Measurements from ENCODE around the gene SLC12A8.

DNA sequence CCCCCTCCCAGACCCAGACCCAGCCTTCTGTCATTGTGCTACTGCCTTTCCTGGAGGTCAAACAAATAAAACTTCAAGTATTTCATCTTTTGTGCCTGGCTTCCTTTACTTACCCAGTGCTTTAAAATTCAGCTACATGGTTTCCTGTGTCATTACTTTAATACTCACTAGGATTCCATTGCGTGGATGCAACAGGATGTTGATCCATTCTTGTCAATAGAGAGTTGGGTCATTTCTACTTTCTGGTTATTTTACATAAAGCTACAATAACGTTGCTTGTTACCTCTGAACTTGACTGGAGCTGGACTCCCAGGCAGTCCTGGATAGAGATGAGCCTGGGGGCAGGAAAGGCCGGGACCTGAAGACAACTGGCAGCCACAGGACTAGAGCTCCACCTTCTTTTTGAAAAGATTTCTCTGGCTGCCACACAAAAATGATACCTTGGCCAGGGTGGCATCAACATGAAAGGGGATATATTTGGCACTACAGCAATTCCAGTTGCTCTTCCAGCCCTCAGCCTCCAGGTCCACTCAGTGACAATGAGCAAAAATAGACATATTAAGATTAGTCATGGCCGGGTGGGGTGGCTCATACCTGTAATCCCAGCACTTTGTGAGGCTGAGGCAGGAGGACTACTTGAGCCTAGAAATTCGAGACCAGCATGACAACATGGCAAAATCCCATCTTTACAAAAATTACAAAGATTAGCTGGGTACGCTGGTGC is 133.4 kb downstream of the SLC12A8 start:
- TF ChIP-seq, protein P1, sequence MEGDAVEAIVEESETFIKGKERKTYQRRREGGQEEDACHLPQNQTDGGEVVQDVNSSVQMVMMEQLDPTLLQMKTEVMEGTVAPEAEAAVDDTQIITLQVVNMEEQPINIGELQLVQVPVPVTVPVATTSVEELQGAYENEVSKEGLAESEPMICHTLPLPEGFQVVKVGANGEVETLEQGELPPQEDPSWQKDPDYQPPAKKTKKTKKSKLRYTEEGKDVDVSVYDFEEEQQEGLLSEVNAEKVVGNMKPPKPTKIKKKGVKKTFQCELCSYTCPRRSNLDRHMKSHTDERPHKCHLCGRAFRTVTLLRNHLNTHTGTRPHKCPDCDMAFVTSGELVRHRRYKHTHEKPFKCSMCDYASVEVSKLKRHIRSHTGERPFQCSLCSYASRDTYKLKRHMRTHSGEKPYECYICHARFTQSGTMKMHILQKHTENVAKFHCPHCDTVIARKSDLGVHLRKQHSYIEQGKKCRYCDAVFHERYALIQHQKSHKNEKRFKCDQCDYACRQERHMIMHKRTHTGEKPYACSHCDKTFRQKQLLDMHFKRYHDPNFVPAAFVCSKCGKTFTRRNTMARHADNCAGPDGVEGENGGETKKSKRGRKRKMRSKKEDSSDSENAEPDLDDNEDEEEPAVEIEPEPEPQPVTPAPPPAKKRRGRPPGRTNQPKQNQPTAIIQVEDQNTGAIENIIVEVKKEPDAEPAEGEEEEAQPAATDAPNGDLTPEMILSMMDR (conservative IDR thresholded peaks at IDR 0.05; ENCODE audit: low read length): no peak
- no peak for TF ChIP-seq EZH2phosphoT487 (IDR thresholded peaks at IDR 0.05; ENCODE audit: borderline replicate concordance)

Measured in Loucy (cell line).